GM19240 (cell line): ENCODE measurements around the gene LILRA5.
"Not testable (repeated sequence)": the region's sequence is repeated elsewhere in the genome, so short reads cannot be mapped to it uniquely, and the experiment has no call there.

Source experiments
- DNase-seq: peaks from one replicate; pipeline ENCODE4 v3.0.0; 2011; ENCODE audit warnings: low spot score; ENCODE audit not compliant: insufficient read length

The LILRA5 gene

GRCh38 chr19:54305141-54305540, 7.8 kb downstream of the LILRA5 start:
- DNase-seq = no peak

GRCh38 chr19:54302257-54302656, 10.7 kb downstream of the LILRA5 start:
- DNase-seq = no peak

DNA sequence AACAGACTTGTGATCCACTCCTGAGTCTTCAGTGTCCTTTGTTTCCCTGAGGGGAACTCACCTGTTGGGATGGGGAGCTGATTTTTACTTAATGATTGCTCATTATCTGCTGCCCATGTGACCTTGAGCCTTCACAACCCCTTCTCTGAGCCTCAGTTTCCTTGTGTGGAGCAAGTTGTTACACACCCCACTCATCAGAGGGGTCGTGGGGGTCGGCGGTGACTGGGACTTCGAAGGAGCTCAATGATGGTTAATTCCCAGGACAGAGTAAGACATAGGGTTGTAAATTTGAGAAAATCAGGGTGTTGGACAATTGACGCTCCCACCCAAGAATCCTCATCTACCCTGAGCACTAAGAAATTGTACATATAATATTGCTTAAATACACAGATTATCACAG, 13.5 kb downstream of the LILRA5 start:
- DNase-seq = no peak

GRCh38 chr19:54299126-54299498, 13.9 kb downstream of the LILRA5 start:
- DNase-seq = no peak

GRCh38 chr19:54298357-54299125, 14.4 kb downstream of the LILRA5 start:
- no peak for DNase-seq

- DNase-seq = no peak
These were observed 15.1 kb downstream of the LILRA5 start for GRCh38 chr19:54297759-54298305.

DNA sequence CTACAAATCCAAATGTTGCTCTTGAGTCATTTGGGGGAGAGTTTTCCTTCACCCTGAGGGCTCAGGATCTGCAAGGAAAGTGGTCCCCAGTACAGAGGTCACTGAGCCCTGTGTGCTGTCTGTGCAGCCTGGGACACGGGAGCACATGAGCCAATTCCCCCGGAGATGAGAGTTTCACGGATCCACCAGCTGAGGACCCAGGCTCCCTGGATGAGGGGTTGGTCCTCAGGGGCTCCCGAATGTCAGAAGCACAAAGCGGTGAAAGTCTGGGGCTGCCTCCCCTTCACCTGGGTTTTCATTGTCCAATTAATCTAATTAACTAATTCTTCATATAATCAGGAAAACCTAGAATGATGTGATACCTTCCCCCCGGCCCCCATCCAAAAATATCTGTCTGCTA, 18.4 kb downstream of the LILRA5 start:
- DNase-seq = no peak

GRCh38 chr19:54289160-54289559, 23.8 kb downstream of the LILRA5 start:
- not testable (repeated sequence) for DNase-seq

DNA sequence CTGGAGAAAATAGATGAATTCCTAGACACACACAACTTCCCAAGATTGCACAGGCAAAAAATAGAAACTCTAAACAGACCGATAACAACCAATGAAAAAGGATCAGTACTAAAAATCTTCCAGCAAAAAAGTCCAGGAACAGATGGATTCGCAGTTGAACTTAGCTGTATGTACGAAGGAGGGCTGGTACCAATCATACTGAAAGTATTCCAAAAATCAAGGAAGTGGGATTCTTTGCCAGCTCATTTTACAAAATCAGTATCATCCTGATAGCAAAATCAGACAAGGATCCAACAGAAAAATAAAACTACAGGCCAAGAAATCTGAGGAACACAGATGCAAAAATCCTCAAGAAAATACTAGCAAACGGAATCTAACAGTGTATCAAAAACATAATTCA, 25.5 kb downstream of the LILRA5 start:
- no peak for DNase-seq

DNA sequence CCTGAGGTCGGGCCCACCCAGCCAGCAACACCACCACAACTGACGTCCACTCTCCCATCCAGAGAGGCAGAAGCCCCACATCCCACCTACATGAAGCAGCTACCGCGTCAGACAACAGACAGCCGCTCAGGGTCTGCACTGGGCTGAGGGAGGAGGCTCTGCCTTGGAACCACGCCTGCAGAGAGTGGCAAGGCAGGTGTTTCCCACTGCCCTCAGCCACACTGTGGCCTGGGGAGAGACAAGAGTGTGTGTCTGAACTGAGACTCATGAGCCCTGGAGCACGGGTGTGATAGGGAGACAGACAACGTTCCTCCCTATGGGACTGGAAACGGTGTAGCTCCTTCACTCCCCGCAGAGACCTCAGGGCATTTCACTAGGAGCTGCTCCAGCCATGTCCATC, 26.7 kb downstream of the LILRA5 start:
- DNase-seq = not testable (repeated sequence)

- not testable (repeated sequence) for DNase-seq
These were observed 27.4 kb downstream of the LILRA5 start for GRCh38 chr19:54285427-54286056.

DNA sequence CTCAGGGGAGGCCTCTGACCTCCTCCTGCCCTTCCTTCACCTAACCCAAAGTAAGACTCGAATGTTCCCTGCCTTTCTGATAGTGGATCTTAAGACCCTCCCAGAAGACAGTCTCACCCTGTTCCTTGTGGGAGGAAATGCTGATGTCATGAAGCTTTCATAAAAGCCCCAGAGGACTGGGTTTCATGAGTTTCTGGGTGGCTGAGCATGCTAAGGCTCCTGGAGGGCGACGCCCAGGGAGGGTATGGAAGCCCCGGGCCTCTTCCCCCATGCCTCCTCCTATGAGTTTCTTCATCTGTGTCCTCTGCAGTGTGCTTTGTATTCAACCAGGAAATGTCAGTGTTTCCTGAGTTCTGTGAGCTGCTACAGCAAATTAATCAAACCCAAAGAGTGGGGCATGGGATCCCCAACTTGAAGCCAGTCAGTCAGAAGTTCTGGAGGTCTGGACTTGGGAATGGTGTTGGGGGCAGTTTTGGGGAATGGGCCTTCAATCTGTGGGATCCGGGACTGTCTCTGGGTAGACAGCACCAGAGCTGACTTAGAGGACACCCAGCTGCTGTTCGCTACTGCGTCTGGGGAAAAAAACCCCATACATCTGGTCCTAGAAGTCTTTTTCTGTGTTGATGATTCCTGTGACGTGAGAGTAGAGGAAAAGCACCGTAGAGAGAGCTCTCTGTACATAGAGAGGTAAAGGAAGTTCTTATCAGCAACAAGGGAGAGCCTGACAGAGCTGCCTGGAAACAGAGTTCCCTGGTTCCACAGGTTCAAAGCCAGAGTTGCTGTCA, 30.1 kb downstream of the LILRA5 start:
- no peak for DNase-seq

DNA sequence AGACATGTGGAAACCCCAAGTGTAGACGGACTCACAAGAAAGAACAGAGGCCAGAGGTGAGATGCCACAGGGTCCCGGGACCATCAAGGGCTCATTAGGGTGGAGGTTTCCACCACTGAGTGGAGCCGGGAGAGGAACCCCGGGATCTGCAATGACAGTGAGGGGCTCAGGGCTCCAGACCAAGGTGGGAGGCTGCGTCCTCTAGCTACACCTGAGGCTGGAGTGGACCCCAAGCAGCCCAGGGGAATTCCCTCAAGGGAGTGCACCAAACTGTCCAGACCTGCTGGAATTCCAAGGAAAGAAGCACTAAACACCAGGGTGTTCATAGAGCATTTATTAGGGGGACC, 31.3 kb downstream of the LILRA5 start:
- DNase-seq = not testable (repeated sequence)

- DNase-seq = no peak
These were observed 31.8 kb downstream of the LILRA5 start, which contains the start of gene LILRB2 for GRCh38 chr19:54281007-54281728. Gene LILRB2, minus strand, starts transcription at chr19:54281110. Its CDS starts 614 bp downstream, at chr19:54280496.

DNA sequence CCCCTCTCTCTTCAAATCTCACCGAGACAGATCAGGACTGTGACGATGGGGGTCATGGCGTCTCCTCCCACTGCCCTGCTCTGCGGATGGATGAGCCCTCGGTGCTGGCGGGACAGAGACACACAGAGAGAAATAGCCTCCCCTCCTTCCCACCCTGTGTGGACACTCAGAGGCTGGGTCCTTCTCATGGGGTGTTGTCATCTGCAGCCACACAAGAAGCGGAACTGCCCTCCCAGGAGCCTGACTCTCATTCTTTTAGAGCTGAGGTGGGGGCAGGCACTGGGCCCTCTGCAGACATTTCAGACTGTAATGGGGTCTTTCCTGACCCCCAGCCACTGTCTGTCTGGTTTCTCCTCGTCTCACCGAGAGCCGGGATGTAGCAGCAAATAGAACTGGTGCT, 32.5 kb downstream of the LILRA5 start:
- DNase-seq = not testable (repeated sequence)

GRCh38 chr19:54280025-54280424, 32.9 kb downstream of the LILRA5 start:
- not testable (repeated sequence) for DNase-seq

GRCh38 chr19:54279406-54279962, 33.5 kb downstream of the LILRA5 start:
- no peak for DNase-seq

DNA sequence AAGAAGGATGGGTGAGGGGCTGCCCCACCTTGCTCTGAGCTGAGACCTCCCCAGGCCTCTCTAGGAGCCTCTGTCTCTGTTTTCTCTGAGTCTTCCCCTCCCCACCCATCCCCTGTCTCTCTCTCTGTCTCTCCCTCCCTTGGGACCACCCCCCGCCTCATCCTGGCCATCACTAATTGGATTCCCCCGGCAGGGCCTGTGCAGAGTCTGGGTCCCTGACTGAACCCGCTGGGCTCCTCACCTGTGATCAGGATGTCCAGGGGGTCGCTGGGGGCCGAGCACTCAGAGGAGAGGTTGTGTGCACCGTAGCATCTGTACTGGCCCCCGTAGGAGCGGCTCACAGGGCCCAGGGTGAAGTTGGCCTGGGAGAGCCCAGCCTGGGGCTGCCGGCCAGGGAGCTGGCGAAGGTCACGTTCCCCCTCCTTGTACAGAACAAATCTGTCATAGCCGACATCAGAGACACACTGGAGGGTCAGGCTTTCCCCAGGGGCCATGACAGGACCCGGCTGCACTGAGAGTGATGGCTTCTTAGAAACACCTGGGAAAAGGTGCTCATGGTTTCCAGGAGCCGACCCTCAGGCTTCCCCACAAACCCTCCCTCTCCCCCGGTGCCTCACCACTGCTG, 34.3 kb downstream of the LILRA5 start:
- DNase-seq = not testable (repeated sequence)

GRCh38 chr19:54278056-54278455, 34.9 kb downstream of the LILRA5 start:
- not testable (repeated sequence) for DNase-seq

- DNase-seq = not testable (repeated sequence)
These were observed 35.8 kb downstream of the LILRA5 start for GRCh38 chr19:54277111-54277615.
